Posterior cingulate gyrus (tissue), 11 donors: ENCODE data around the gene VMO1.

Experiments used
- DNase-seq, 10 donors: peaks; one replicate each; pipeline versions ENCODE4 v3.0.0 to v3.0.0-alpha.2; 2020 to 2021; ENCODE audit warnings: mixed read lengths in 3 of 10
- intact Hi-C: fragments of 100-400 bp; cut with DNase I; formaldehyde crosslinking; loops from one replicate; pipeline ENCODE4 v1.15.1; 2023

Gene VMO1

DNA sequence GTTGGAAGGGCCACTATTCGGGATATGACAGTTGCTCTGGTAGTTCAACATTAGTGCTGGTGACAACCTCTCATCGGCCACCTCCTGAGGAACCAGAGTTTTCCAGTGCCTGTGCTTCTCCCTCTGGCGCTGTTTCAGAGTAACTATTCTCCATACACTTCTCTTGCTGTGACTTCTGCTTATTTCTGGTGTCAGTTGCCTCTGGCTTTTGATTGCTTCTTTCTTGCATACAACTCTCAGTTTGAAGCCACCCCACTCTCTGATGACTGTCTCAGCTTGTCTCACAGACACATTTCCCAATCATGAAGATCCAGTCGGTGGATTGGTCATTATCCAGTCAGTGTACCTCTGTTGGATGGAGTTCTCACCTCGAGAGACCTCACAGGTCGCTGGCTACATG, 17.9 kb downstream of the VMO1 start:
- DNase-seq = no peak
- intact Hi-C loops = no loop called here

- no peak for DNase-seq
- intact Hi-C loops = no loop called here
These were observed 19.4 kb downstream of the VMO1 start for GRCh38 chr17:4766723-4767122.

- intact Hi-C loops = no loop called here
- no peak for DNase-seq
These were observed 20.0 kb downstream of the VMO1 start for GRCh38 chr17:4766201-4766600.

DNA sequence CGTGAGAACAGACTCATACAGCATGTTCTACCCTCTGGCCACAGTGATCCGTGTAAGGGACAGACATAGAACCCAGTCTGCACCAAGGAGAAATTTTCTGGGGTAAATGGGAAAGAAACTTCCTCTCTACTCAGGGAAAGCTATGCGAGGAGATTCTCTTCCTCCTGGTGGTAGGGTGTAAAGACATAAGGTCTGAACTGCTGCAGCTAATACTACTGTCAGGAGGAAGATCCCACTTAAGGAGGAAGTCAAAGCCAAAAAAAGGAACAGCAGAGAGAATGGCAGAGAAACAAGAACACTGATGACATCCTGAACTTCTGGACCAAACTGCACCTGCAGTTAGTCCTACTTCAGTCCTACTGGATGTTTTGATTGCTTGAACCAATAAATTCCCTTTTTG, 21.6 kb downstream of the VMO1 start:
- intact Hi-C loops = no loop called here
- DNase-seq = no peak

DNA sequence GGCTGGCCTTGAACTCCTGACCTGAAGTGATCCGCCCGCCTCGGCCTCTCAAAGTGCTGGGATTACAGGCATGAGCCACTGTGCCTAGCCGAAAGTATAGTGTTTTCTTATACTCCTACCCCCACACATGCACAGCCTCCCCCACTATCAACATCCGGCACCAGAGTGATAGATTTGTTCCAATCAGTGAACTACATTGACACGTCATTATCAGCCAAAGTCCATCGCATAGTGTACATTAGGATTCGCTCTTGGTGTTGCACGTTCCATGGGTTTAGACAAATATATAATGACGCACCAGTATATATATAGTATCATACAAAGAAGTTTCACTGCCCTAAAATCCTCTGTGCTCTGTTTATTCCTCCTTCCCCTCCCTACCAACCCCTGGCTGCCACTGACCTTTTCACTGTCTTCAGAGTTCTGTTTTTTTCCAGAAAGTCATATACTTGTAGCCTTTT, 26.4 kb downstream of the VMO1 start:
- intact Hi-C loops = no loop called here
- no peak for DNase-seq

DNA sequence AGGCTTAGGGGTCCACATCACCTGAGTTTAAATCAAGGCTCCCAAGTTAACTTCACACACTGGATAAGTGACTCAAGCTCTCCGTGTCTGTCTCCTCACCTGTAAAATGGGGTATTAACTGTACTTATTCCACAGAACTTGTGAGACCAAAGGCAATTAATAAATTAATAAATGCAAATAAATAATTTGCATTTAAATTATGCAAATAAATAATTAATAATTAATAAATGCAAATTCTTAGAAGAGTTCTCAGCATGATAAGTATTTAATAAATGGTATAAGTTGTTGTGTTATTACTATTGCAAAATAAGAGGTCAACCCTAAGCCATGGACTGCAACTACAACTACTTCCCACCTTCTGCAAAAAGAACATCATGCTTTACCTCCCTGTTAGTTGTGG, 32.8 kb downstream of the VMO1 start:
- intact Hi-C loops = no loop called here
- no peak for DNase-seq

DNA sequence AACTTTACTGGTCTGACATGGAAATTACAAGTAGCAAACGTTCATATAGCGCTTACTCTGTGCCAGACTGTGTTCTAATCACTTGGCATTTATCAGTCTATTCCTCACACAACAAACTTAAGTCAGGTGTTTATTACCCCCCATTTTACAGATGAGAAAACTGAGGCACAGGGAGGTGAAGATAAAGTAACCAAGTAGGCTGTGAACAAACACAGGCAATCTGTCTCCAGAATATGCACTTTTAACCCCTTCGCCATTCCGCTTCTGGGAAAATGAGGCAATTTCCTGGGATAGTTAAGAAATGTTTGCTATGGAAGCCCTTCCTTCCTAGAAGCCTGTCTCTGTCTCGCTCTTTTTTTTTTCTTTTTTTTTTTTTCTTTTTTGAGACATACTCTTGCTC, 34.2 kb downstream of the VMO1 start:
- intact Hi-C loops = no loop called here
- no peak for DNase-seq

DNA sequence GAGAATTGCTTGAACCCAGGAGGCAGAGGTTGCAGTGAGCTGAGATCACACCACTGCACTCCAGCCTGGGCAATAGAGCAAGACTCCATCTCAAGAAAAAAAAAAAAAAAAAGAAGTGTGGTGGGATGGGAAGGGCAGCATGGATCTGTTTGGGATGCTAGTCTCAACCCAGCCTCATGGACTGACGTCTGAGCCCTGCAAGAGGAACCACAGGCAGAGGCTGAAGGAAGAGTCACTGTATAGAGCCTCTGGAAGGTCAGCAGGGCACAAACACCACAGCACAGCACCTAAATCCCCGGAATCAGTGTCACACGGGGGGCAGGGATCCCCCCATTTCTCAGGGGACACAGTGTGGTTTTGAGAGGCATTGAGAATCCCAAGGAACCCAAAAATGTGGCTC, 35.6 kb downstream of the VMO1 start:
- DNase-seq = no peak
- intact Hi-C loops = no loop called here

- intact Hi-C loops = no loop called here
- DNase-seq = no peak
These were observed 37.5 kb downstream of the VMO1 start for GRCh38 chr17:4748686-4749085.

DNA sequence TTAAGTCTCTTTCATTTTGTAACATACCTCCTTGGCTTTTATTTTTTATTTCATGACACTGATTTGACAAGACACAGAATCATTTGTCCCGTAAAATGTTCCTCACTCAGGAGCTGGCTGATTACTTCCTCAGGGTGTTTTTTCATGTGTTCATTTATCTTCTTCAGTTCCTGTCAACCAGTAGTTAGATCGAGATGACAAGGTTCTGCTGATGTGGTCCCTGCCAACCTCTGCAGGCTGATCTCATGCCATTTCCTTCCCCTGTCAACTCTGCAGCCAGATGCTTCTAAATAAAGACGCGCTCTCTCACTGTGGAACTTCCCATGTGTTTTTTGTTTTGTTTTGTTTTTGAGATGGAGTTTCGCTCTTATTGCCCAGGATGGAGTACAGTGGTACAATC, 38.3 kb downstream of the VMO1 start:
- DNase-seq = no peak
- intact Hi-C loops = no loop called here

GRCh38 chr17:4744999-4745969, 40.9 kb downstream of the VMO1 start:
- intact Hi-C loops = no loop called here
- peak in 1 of 10 donors; percentile 77 for DNase-seq

DNA sequence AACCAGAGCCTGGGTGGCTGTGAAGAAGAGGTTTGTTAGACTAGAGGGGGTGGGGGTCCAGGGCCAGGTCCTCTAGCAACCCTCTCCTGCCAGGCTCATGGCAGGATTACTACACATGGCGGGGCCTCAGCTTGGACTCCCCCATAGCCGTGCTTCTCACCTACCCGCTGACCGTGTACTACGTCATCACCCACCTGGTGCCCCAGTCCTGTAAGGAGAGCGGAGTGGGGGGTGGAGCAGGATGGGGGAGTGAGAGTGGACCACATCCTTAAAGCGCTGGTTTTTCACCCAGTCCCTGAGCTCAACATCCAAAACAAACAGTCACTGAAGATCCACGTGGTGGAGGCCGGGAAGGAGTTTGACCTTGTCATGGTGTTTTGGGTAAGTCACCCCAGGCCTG, 42.3 kb downstream of the VMO1 start:
- DNase-seq = peak in 1 of 10 donors; percentile 54
- intact Hi-C loops = no loop called here

GRCh38 chr17:4743216-4743615, 42.9 kb downstream of the VMO1 start:
- intact Hi-C loops = no loop called here
- peak in 1 of 10 donors; percentile 70 for DNase-seq

GRCh38 chr17:4742629-4743028, 43.5 kb downstream of the VMO1 start:
- intact Hi-C loops = no loop called here
- peak in 1 of 10 donors; percentile 36 for DNase-seq

DNA sequence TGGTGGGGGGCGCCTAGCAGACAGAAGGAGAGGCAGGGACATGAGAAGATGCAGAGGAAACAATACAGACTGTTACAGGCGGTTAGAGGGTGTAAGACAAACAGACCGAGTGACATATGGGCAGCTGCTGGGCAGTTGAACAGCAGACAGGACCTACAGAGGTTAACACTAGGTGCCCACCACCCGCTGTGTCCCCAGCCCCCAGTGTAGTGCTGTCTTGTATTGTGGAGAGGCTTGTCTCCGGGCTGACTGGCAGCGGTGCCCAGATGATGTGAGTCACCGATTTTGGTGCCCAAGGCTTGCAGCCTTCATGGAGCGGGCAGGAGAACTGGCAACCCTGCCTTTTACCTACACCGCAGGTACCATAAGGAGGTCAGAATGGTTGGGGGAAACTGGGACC, 44.0 kb downstream of the VMO1 start:
- DNase-seq = peak in 1 of 10 donors; percentile 56
- intact Hi-C loops = no loop called here

GRCh38 chr17:4741544-4741943, 44.6 kb downstream of the VMO1 start:
- peak in 1 of 10 donors; percentile 64 for DNase-seq
- intact Hi-C loops = no loop called here

DNA sequence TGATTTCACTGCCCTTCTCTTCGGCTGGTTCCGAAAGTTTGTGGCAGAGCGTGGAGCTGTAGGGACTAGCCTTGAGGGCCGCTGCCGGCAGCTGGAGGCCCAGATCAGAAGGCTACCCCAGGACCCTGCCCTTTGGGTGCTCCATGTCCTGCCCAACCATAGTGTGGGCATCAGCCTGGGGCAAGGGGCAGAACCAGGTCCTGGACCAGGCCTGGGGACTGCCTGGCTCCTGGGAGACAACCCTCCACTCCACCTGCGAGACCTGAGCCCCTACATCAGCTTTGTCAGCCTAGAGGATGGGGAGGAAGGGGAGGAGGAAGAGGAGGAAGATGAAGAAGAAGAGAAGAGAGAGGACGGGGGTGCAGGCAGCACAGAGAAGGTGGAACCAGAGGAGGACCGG, 45.6 kb downstream of the VMO1 start:
- DNase-seq = peak in 1 of 10 donors; percentile 57
- intact Hi-C loops = no loop called here

GRCh38 chr17:4740025-4740351, 46.2 kb downstream of the VMO1 start:
- no peak for DNase-seq
- intact Hi-C loops = no loop called here

GRCh38 chr17:4739122-4740024, 46.8 kb downstream of the VMO1 start, which contains the start of the genes CXCL16 and ZMYND15:
TSS of gene CXCL16 (minus strand) at chr17:4739928. CDS start at chr17:4739339, 589 bp downstream.
TSS of gene ZMYND15 (plus strand) at chr17:4739833. CDS start at chr17:4740549, 716 bp downstream.
- intact Hi-C loops = no loop called here
- DNase-seq = peak in 7 of 10 donors; percentile 8 to 88 (median 27)

- DNase-seq = peak in 1 of 10 donors; percentile 61
- intact Hi-C loops = no loop called here
These were observed 47.7 kb downstream of the VMO1 start for GRCh38 chr17:4738136-4739121.
